Mucosa of descending colon (tissue), 3 donors: ENCODE data around the gene ANGEL2. TPM values are rescaled to one million over a fixed set of nuclear protein-coding genes. Genes with fewer than 3 reads are reported as not detected.

ENCODE experiments used
- ATAC-seq: fragments of 200-7000 bp; cut with Tn5 transposase; one replicate; pipeline ENCODE4 v1.9.1; 2020; ENCODE audit warnings: mild to moderate bottlenecking, moderate library complexity
- DNase-seq, 3 donors: peaks; one replicate each; pipeline ENCODE4 v3.0.0-alpha.2; 2020
- H3K36me3 ChIP-seq: fragments of 200-600 bp; one replicate; pipeline ENCODE4 v1.8.0; 2021; ENCODE audit warnings: low read depth, mild to moderate bottlenecking
- H3K4me1 ChIP-seq: fragments of 200-600 bp; one replicate; pipeline ENCODE4 v1.8.0; 2021; ENCODE audit warnings: low read depth, mild to moderate bottlenecking
- H3K4me3 ChIP-seq: fragments of 200-600 bp; one replicate; pipeline ENCODE4 v1.8.0; 2021; ENCODE audit warnings: mild to moderate bottlenecking
- H3K9me3 ChIP-seq: fragments of 200-600 bp; one replicate; pipeline ENCODE4 v1.8.0; 2021; ENCODE audit warnings: mild to moderate bottlenecking
- intact Hi-C, 2 donors: fragments of 100-400 bp; cut with DNase I in 1 of 2; cut with micrococcal nuclease in 1 of 2; formaldehyde crosslinking; loops; one replicate each; pipeline versions ENCODE4 v1.11.0 to v1.11.1; 2022; cut with DNase I, micrococcal nuclease
- total RNA-seq, 3 donors: library from RNA; stranded (reverse); fragmentation: NEBNext Ultra II Directional in 2 of 3; extraction: Animal tissue kit (Norgen Biotek cat#: 25700) in 2 of 3; gene quantifications; one replicate each; pipeline versions ENCODE4 v1.2.1 to v1.2.4, GENCODE V29; 2021 to 2023
- TF ChIP-seq, protein P1 (sequence below): fragments of 200-600 bp; IDR thresholded peaks from one replicate; pipeline ENCODE4 v1.8.0; 2022; ENCODE audit warnings: antibody characterized with exemption, mild to moderate bottlenecking
- donor health status: DM: no; HTN: no; CAD: no; lungs with moderate emphysema.
- donor health status: DM: no; HTN: no; CAD: no.
- donor health status: DM: no; HTN: yes; CAD: no.

The ANGEL2 gene
- total RNA-seq, 3 donors from 2014 or later: 24.7 to 35.1 (median 33.3) TPM

- TF ChIP-seq, protein P1, sequence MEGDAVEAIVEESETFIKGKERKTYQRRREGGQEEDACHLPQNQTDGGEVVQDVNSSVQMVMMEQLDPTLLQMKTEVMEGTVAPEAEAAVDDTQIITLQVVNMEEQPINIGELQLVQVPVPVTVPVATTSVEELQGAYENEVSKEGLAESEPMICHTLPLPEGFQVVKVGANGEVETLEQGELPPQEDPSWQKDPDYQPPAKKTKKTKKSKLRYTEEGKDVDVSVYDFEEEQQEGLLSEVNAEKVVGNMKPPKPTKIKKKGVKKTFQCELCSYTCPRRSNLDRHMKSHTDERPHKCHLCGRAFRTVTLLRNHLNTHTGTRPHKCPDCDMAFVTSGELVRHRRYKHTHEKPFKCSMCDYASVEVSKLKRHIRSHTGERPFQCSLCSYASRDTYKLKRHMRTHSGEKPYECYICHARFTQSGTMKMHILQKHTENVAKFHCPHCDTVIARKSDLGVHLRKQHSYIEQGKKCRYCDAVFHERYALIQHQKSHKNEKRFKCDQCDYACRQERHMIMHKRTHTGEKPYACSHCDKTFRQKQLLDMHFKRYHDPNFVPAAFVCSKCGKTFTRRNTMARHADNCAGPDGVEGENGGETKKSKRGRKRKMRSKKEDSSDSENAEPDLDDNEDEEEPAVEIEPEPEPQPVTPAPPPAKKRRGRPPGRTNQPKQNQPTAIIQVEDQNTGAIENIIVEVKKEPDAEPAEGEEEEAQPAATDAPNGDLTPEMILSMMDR: no peak
- no peak overlapping the region for H3K4me3 ChIP-seq
- H3K4me1 ChIP-seq: no peaks in the 10 kb centered on the region
- H3K9me3 ChIP-seq: no peaks in the 10 kb centered on the region
- intact Hi-C loops: no loop called here
- no peaks in the 10 kb centered on the region for H3K36me3 ChIP-seq
- ATAC-seq (peak; percentile 54), DNase-seq (no peak)
Observed at GRCh38 chr1:212981571-212982328, 33.9 kb downstream of the ANGEL2 start.

DNA sequence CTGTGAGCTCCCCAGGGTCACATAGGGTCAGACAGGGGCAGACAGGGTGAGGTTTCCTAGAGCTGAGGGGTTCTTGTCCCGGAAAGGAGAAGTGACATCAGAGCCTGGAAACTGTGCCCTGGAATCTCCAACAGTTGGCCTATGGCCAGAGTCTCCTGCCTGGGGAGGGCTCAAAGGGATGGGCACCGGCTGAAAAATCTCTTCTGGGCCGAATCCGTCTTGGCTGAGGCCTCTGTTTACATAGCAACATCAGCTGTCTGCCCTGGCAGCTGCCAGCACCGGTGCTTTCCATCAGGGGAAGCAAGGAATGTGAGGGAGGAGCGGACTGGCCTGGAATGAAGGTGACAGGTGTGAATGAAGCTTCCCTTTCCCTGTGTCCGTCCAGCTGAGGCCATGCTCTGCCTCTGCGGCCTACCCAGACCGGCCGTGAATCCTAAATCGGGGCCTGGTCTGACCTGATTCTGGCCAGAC is 34.6 kb downstream of the ANGEL2 start:
- TF ChIP-seq, protein P1: no peak
- H3K4me3 ChIP-seq: no peak overlapping the region
- intact Hi-C loops: no loop called here
- ATAC-seq: peak; percentile 77
- no peaks in the 10 kb centered on the region for H3K9me3 ChIP-seq
- no peaks in the 10 kb centered on the region for H3K4me1 ChIP-seq
- DNase-seq: peak in 1 of 3 donors; percentile 9
- H3K36me3 ChIP-seq: no peaks in the 10 kb centered on the region

GRCh38 chr1:212980123-212980785 is 35.4 kb downstream of the ANGEL2 start:
- no peaks in the 10 kb centered on the region for H3K4me1 ChIP-seq
- intact Hi-C loops: no loop called here
- H3K4me3 ChIP-seq: no peak overlapping the region
- no peak for DNase-seq
- no peak for ATAC-seq
- H3K36me3 ChIP-seq: no peaks in the 10 kb centered on the region
- H3K9me3 ChIP-seq: no peaks in the 10 kb centered on the region
- TF ChIP-seq, protein P1: no peak

DNA sequence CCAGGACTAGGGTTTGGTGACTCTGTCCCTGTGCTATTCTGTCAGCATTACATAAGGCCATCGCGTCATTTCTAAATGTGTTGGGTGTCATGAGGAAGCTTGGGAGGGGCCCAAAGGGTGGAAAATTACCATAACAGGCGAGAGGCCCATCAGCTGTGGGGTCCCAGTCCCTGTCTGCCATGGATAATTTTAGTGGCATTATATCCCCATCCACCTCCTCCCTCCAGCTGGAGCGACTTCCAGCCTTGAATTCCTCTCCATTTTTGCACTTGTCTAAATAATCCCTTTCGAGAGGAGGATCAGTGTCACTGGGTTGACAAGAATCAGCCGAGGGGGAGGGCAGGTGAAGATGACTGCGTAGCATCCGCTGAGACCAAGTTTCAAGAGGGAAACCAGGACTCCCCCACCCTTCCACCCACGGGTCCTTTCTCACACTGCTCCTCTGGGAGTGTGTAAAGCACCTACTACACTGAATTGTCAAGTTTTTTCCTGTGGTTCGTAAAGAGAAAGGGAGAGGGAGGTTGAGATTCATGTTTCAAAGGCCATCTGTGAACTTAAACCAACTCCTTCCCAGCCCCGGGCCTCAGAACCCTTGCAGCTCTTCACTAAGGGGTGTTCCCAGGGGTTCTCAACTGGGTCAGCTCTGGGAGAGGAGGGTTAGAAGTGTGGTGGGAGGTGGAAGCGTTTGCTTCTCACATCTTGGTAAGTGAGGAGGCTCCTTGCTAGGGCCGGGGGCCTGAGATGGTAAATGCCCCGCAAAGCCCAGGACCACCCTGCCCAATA is 36.1 kb downstream of the ANGEL2 start:
- intact Hi-C loops: no loop called here
- H3K4me1 ChIP-seq: no peaks in the 10 kb centered on the region
- DNase-seq: no peak
- TF ChIP-seq, protein P1: no peak
- H3K9me3 ChIP-seq: no peaks in the 10 kb centered on the region
- no peak overlapping the region for H3K4me3 ChIP-seq
- ATAC-seq: no peak
- no peaks in the 10 kb centered on the region for H3K36me3 ChIP-seq

- no peak for DNase-seq
- intact Hi-C loops: no loop called here
- no peaks in the 10 kb centered on the region for H3K4me1 ChIP-seq
Observed at GRCh38 chr1:212977781-212978645, 37.7 kb downstream of the ANGEL2 start.

More at GRCh38 chr1:212977781-212978645, 37.7 kb downstream of the ANGEL2 start:
- TF ChIP-seq, protein P1: no peak
- no peak for ATAC-seq
- no peak overlapping the region for H3K4me3 ChIP-seq
- no peaks in the 10 kb centered on the region for H3K36me3 ChIP-seq
- H3K9me3 ChIP-seq: no peaks in the 10 kb centered on the region
